GM19099 (cell line): ENCODE measurements around the gene MEPE.

Experiments
- POLR2A ChIP-seq: IDR thresholded peaks from 3 replicates; pipeline ENCODE4 v1.6.1; 2011; ENCODE audit warnings: low read depth; ENCODE audit not compliant: insufficient read length; ENCODE audit errors: extremely low read depth

The MEPE gene

GRCh38 chr4:87832669-87833068, at the start of gene MEPE:
TSS of gene MEPE (plus strand) at chr4:87832969. CDS start at chr4:87834715, 1,746 bp downstream.
- no peak for TF ChIP-seq POLR2A

GRCh38 chr4:87783781-87784180, 49.0 kb upstream of the MEPE start:
- TF ChIP-seq POLR2A: no peak

GRCh38 chr4:87785731-87786509, 46.8 kb upstream of the MEPE start:
- TF ChIP-seq POLR2A: no peak

- no peak for TF ChIP-seq POLR2A
Observed at GRCh38 chr4:87799301-87800113, 33.3 kb upstream of the MEPE start, which contains the start of gene IBSP. TSS of gene IBSP (plus strand) at chr4:87799554. CDS start at chr4:87802362, 2,808 bp downstream.

- no peak for TF ChIP-seq POLR2A
Observed at GRCh38 chr4:87802858-87803257, 29.9 kb upstream of the MEPE start.

- TF ChIP-seq POLR2A: no peak
Observed at GRCh38 chr4:87803421-87803820, 29.3 kb upstream of the MEPE start.

GRCh38 chr4:87804871-87805270, 27.9 kb upstream of the MEPE start:
- TF ChIP-seq POLR2A: no peak

GRCh38 chr4:87805971-87806370, 26.8 kb upstream of the MEPE start:
- TF ChIP-seq POLR2A: no peak

- TF ChIP-seq POLR2A: no peak
Observed at GRCh38 chr4:87806520-87806919, 26.2 kb upstream of the MEPE start.

- TF ChIP-seq POLR2A: no peak
Observed at GRCh38 chr4:87807402-87807801, 25.4 kb upstream of the MEPE start.

- TF ChIP-seq POLR2A: no peak
Observed at GRCh38 chr4:87811977-87812376, 20.8 kb upstream of the MEPE start.

GRCh38 chr4:87819281-87819919, 13.4 kb upstream of the MEPE start:
- no peak for TF ChIP-seq POLR2A

- no peak for TF ChIP-seq POLR2A
Observed at GRCh38 chr4:87823200-87823599, 9.6 kb upstream of the MEPE start.

GRCh38 chr4:87823724-87824123, 9.0 kb upstream of the MEPE start:
- no peak for TF ChIP-seq POLR2A

- TF ChIP-seq POLR2A: no peak
Observed at GRCh38 chr4:87824352-87824751, 8.4 kb upstream of the MEPE start.
